Caco-2 (cell line): ENCODE results near the gene ZNF408. TPM values are rescaled to one million over a fixed set of nuclear protein-coding genes. Genes with fewer than 3 reads are reported as not detected.

ENCODE experiments used
- BruUV-seq: library from RNA; stranded (reverse); fragments of 400-500 nt; replicated peaks from 2 replicates; lab custom pipeline; 2021; lab: Mats Ljungman, UMichigan
- CTCF ChIA-PET: fragments of 300-600 bp; sonication (Branson Sonifier 250); formaldehyde crosslinking; loops from one replicate; lab custom pipeline; 2022; ENCODE audit warnings: antibody characterized with exemption; lab: Charles Lee
- POLR2A ChIA-PET: fragments of 300-600 bp; sonication (Branson Sonifier 250); formaldehyde crosslinking; loops from one replicate; lab custom pipeline; 2022; ENCODE audit warnings: antibody characterized with exemption; lab: Charles Lee
- DNase-seq, 2 experiments: peaks; one replicate each; pipeline versions ENCODE4 v3.0.0 to v3.0.0-alpha.2; 2020 to 2022
- H3K27me3 ChIP-seq: replicated peaks from 2 replicates; pipeline ENCODE4 v1.6.0; 2011; ENCODE audit warnings: low read length; ENCODE audit not compliant: control insufficient read depth, insufficient read depth
- H3K36me3 ChIP-seq: 2 replicates; pipeline ENCODE4 v1.5.1; 2011; ENCODE audit warnings: low read length; ENCODE audit not compliant: control insufficient read depth, insufficient read depth
- H3K4me1 ChIP-seq: fragments of 250-450 bp; sonication (Bioruptor Pico); 2 replicates; pipeline ENCODE4 v1.5.1; 2020; ENCODE audit warnings: mild to moderate bottlenecking
- H3K4me3 ChIP-seq: 2 replicates; pipeline ENCODE4 v1.5.1; 2011; ENCODE audit warnings: low read depth, mild to moderate bottlenecking, control low read depth, low read length
- H3K9me3 ChIP-seq: fragments of 250-450 bp; sonication (Bioruptor Pico); 2 replicates; pipeline ENCODE4 v1.5.1; 2020; ENCODE audit warnings: mild to moderate bottlenecking, moderate library complexity
- H3K27ac Mint-ChIP-seq: one replicate; pipeline ENCODE4 v1.8.0; 2022; ENCODE audit warnings: mixed read lengths; ENCODE audit not compliant: unreplicated experiment
- H3K27me3 Mint-ChIP-seq: one replicate; pipeline ENCODE4 v1.8.0; 2022; ENCODE audit warnings: mixed read lengths; ENCODE audit not compliant: insufficient read depth, unreplicated experiment
- H3K36me3 Mint-ChIP-seq: one replicate; pipeline ENCODE4 v1.8.0; 2022; ENCODE audit warnings: mild to moderate bottlenecking, mixed read lengths; ENCODE audit not compliant: insufficient read depth, unreplicated experiment
- H3K4me1 Mint-ChIP-seq: one replicate; pipeline ENCODE4 v1.8.0; 2022; ENCODE audit warnings: low read depth, mixed read lengths; ENCODE audit not compliant: unreplicated experiment
- H3K4me3 Mint-ChIP-seq: one replicate; pipeline ENCODE4 v1.8.0; 2022; ENCODE audit warnings: mild to moderate bottlenecking, moderate library complexity, mixed read lengths; ENCODE audit not compliant: unreplicated experiment
- H3K9me3 Mint-ChIP-seq: one replicate; pipeline ENCODE4 v1.8.0; 2022; ENCODE audit warnings: mixed read lengths; ENCODE audit not compliant: unreplicated experiment
- intact Hi-C: fragments of 100-400 bp; cut with micrococcal nuclease; formaldehyde crosslinking; loops from one replicate; pipeline ENCODE4 v1.10.0; 2022; ENCODE audit not compliant: unreplicated experiment
- total RNA-seq: library from RNA; stranded (reverse); gene quantifications from 2 replicates; pipeline ENCODE4 v1.2.3, GENCODE V29; 2022
- TF ChIP-seq, protein P1 (sequence below), 2 experiments: fragments of 200-600 bp in 1 of 2; IDR thresholded peaks; 1 replicate in 1 of 2; 2 replicates in 1 of 2; pipeline versions ENCODE4 v1.5.1 to v1.8.0; 2011 to 2022; ENCODE audit warnings: antibody characterized with exemption in 1 of 2, control low read depth in 1 of 2, inconsistent platforms in 1 of 2, low read depth in 1 of 2, low read length in 1 of 2, mild to moderate bottlenecking in 1 of 2, moderate library complexity in 1 of 2; ENCODE audit not compliant: insufficient read depth in 1 of 2, severe bottlenecking in 1 of 2, unreplicated experiment in 1 of 2

Gene ZNF408
- total RNA-seq, 1 experiment from 2014 or later: 23.3 TPM

- Mint-ChIP-seq H3K4me1 (peaks cover 10% of the 10 kb centered on the region), H3K27ac (no peak overlapping the region), H3K27me3 (no peaks in the 10 kb centered on the region), H3K36me3 (peaks cover 4% of the 10 kb centered on the region), H3K9me3 (no peaks in the 10 kb centered on the region), H3K4me3 (no peak overlapping the region)
- Histone ChIP-seq H3K9me3 (no peaks in the 10 kb centered on the region), H3K27me3 (no peaks in the 10 kb centered on the region), H3K4me1 (peaks cover 25% of the 10 kb centered on the region), H3K4me3 (no peak overlapping the region), H3K36me3 (peaks cover 5% of the 10 kb centered on the region; the same call in 1 of the 2 replicates)
- BruUV-seq: no TSS peak
- POLR2A ChIA-PET: no interaction called here
- CTCF ChIA-PET: no interaction called here
- TF ChIP-seq, protein P1, sequence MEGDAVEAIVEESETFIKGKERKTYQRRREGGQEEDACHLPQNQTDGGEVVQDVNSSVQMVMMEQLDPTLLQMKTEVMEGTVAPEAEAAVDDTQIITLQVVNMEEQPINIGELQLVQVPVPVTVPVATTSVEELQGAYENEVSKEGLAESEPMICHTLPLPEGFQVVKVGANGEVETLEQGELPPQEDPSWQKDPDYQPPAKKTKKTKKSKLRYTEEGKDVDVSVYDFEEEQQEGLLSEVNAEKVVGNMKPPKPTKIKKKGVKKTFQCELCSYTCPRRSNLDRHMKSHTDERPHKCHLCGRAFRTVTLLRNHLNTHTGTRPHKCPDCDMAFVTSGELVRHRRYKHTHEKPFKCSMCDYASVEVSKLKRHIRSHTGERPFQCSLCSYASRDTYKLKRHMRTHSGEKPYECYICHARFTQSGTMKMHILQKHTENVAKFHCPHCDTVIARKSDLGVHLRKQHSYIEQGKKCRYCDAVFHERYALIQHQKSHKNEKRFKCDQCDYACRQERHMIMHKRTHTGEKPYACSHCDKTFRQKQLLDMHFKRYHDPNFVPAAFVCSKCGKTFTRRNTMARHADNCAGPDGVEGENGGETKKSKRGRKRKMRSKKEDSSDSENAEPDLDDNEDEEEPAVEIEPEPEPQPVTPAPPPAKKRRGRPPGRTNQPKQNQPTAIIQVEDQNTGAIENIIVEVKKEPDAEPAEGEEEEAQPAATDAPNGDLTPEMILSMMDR (IDR thresholded peaks at IDR 0.05; ENCODE audit: insufficient read depth in 1 of 2, low read depth in 1 of 2, low read length in 1 of 2, severe bottlenecking in 1 of 2, unreplicated experiment in 1 of 2): no peak
- intact Hi-C loops: no loop called here
- no peak for DNase-seq
These were observed 22.5 kb downstream of the ZNF408 start for GRCh38 chr11:46723359-46723680.

- peaks cover 17% of the 10 kb centered on the region for H3K4me1 ChIP-seq
- Mint-ChIP-seq H3K9me3 (no peaks in the 10 kb centered on the region), H3K4me1 (peaks cover 2% of the 10 kb centered on the region), H3K27ac (peak overlapping the region; percentile 16), H3K36me3 (peaks cover 4% of the 10 kb centered on the region), H3K4me3 (no peak overlapping the region), H3K27me3 (no peaks in the 10 kb centered on the region)
- no peaks in the 10 kb centered on the region for H3K9me3 ChIP-seq
- CTCF ChIA-PET: no interaction called here
- intact Hi-C loops: no loop called here
- BruUV-seq: no TSS peak
- no peak for DNase-seq
- no peak overlapping the region for H3K4me3 ChIP-seq
- POLR2A ChIA-PET: no interaction called here
- TF ChIP-seq, protein P1 (IDR thresholded peaks at IDR 0.05; ENCODE audit: insufficient read depth in 1 of 2, low read depth in 1 of 2, low read length in 1 of 2, severe bottlenecking in 1 of 2, unreplicated experiment in 1 of 2): no peak
- H3K36me3 ChIP-seq: peaks cover 6% of the 10 kb centered on the region; the same call in 1 of the 2 replicates
- H3K27me3 ChIP-seq: no peaks in the 10 kb centered on the region
These were observed 23.3 kb downstream of the ZNF408 start for GRCh38 chr11:46724088-46724487.

GRCh38 chr11:46725338-46726205, 24.7 kb downstream of the ZNF408 start:
- Histone ChIP-seq H3K9me3 (no peaks in the 10 kb centered on the region), H3K36me3 (peaks cover 9% of the 10 kb centered on the region), H3K4me1 (peaks cover 2% of the 10 kb centered on the region), H3K4me3 (no peak overlapping the region), H3K27me3 (no peaks in the 10 kb centered on the region)
- H3K4me1 Mint-ChIP-seq: no peaks in the 10 kb centered on the region
- peaks cover 4% of the 10 kb centered on the region for H3K36me3 Mint-ChIP-seq
- DNase-seq: no peak
- H3K27me3 Mint-ChIP-seq: no peaks in the 10 kb centered on the region
- H3K27ac Mint-ChIP-seq: no peak overlapping the region
- TF ChIP-seq, protein P1 (IDR thresholded peaks at IDR 0.05; ENCODE audit: insufficient read depth in 1 of 2, low read depth in 1 of 2, low read length in 1 of 2, severe bottlenecking in 1 of 2, unreplicated experiment in 1 of 2): no peak
- no peak overlapping the region for H3K4me3 Mint-ChIP-seq
- no TSS peak for BruUV-seq
- ChIA-PET POLR2A (no interaction called here), CTCF (no interaction called here)
- intact Hi-C loops: no loop called here
- no peaks in the 10 kb centered on the region for H3K9me3 Mint-ChIP-seq
